Measurements from ENCODE around the gene SNRPD2.
A peak's percentile ranks its signal among the peaks of the same experiment; 100 is the strongest.
"Not testable (repeated sequence)": the region's sequence is repeated elsewhere in the genome, so short reads cannot be mapped to it uniquely, and the experiment has no call there.

Gene SNRPD2

DNA sequence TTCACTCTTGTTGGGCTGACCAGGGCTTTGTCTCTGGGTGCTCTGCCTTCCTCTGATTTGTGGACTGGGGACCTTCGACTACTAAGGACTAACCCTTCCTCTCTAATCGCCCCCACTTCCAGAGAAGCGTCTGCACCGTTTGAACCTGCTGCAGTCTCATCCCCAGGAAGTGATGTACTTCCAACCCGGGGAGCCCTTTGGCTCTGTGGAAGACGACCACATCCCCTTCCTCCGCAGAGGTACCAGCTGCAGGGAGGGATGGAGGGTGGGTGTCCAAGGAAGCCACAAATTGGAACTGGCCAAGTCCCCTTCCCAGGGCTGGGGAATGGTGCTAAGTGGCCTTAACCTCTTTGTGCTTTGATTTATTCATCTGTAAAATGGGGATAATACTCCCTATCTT, 9.9 kb upstream of the SNRPD2 start:
- no peak for DNase-seq

DNA sequence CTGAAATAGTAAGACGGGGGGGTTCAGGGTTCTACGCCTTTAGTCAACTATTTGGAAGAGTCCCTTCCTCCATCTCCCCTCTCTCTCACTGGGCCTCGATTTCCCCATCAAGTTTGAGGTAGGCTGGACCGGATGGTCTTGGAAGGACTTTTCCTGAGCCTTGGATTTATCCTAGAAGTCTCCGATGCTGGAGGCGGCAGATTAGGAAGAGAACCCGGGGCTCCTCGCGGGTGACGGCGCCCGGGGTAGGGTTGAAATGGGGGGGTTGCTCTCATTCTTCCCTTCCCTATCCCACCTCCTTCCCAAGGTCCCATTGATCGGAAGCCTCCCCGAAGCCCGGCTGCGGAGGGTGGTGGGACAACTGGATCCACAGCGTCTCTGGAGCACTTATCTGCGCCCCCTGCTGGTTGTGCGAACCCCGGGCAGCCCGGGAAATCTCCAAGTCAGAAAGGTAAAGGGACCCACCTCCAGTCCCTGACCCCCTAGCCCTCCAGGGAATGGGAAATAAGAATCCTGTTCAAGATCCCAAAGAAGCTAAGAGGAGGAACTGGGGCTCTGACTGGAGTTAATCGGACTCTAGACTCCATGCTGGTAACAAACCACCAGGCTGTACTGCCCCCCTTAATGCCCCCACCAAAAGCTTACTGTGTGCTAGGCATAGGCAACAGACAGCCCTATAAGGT, 1.5 kb upstream of the SNRPD2 start:
- DNase-seq = peak; percentile 64

DNA sequence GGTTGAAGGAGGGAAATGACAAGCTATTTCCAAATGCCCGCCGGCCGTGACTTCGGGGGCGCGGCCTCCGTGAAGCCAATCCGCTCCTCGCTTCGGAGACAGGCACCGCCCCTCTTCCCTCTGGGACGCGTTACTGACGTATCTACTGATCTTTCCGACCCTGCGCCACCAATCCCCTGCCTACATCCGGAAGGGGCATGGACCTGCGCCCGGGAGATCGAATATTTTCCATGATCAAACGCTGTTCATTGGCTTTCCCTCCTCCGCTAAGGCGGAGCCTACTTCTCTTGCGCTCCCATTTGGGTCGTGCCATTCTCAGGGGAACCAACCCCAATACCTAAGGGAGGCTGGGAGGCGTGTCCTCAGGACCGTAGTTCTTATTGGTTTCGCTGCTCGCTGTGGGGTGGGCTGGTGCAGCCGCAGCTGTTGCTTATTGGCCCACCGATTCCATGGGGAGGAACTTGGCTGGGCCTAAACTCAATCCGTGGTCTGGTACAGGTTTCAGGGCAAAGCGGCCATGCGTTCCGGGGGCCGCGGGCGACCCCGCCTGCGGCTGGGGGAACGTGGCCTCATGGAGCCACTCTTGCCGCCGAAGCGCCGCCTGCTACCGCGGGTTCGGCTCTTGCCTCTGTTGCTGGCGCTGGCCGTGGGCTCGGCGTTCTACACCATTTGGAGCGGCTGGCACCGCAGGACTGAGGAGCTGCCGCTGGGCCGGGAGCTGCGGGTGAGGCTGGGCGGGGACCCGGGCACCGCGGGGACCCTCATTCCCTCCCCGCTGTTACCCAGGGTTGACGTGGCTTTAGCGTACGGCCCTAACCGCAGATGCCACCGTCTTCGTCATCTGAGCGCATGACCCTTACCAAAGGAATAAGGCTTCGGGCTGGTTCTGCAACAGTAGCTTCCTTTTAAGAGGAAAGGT, 693 bp upstream of the SNRPD2 start, which contains the start of gene QPCTL:
Gene QPCTL, plus strand, starts transcription at position 480 of the 919 bp plus-strand sequence. Its CDS starts 38 bp downstream, at position 518.
- DNase-seq = peak; percentile 99

GRCh38 chr19:45687599-45687998, 4.2 kb downstream of the SNRPD2 start:
- DNase-seq = no peak

DNA sequence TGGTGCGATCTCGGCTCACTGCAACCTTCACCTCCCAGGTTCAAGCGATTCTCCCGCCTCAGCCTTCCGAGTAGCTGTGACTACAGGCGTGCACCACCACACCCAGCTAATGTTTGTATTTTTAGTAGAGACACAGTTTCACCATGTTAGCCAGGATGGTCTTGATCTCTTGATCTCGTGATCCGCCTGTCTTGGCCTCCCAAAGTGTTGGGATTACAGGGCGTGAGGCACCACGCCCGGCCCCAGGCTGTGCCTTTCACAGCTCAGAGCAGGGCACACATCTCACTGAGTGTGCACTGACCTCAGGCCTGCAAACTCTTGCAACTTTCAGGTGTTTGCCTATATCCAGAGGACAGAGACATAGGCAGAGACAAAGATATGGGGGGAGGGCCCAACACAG, 6.7 kb downstream of the SNRPD2 start:
- not testable (repeated sequence) for DNase-seq

DNA sequence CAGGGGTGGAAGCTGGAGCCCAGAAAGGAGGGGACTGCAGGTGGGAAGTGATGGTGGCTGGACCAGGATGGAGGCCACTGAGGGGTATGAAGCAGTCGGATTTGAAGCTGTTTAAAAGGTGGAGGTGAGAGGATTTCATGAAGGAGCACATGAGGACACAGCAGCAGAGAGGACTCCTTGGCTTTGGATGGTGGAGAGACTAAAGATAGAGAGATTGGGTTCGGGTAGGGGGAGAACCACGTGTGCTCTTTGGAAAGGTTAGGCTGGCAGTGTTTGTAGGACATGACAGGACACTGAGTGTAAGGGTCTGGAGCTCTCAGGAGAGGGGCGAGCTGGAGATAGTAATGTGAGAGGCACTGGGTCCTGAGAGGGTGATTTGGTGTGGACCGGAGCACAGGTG, 8.8 kb downstream of the SNRPD2 start:
- no peak for DNase-seq

- no peak for DNase-seq
Measured at GRCh38 chr19:45682117-45682516, 9.6 kb downstream of the SNRPD2 start.

- peak; percentile 62 for DNase-seq
Measured at GRCh38 chr19:45681391-45682015, 10.2 kb downstream of the SNRPD2 start.

GRCh38 chr19:45677351-45678230, 14.2 kb downstream of the SNRPD2 start:
- peak; percentile 84 for DNase-seq

- DNase-seq = no peak
Measured at GRCh38 chr19:45676851-45677263, 14.9 kb downstream of the SNRPD2 start.

GRCh38 chr19:45674946-45675345, 16.8 kb downstream of the SNRPD2 start:
- DNase-seq = no peak

GRCh38 chr19:45670670-45671453, 20.9 kb downstream of the SNRPD2 start:
- DNase-seq = peak; percentile 73

- no peak for DNase-seq
Measured at GRCh38 chr19:45668342-45668871, 23.3 kb downstream of the SNRPD2 start.

DNA sequence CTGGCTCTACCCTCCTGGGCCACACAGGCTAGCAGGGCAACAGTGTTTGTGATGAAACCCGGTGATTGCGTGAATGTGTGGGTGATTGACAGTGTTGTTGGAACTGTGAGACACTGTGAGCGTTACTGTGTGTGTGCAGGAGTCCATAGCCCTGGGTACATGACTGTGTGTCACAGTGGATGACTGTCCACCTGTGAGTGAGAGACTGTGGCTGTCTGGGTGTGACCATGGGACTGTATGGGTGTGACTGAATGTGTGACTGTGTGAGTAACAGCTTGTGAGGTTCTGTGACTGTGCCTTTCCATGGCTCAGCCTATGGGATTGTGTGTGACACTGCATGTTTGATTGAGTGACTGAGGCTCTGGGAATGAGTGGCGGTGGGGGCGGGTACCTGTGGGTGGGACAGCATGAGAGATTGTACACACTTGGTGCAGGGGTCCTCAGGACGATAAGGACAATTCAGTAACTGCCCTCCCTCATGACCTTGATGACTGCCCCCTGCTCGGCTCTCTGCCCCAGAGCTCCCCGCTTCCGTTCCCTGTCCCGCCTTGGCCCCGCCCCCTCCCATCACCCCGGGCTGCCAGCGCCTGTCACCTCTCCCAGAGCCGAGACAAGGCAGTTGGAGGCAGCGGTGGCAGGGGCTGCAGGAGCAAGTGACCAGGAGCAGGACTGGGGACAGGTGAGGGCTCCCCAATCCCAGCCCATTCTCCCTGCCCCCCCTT, 24.0 kb downstream of the SNRPD2 start, which contains the start of gene GIPR:
Gene GIPR, plus strand, starts transcription at position 602 of the 722 bp plus-strand sequence. CDS start 1,300 bp downstream, outside the sequence.
- peak; percentile 9 for DNase-seq

DNA sequence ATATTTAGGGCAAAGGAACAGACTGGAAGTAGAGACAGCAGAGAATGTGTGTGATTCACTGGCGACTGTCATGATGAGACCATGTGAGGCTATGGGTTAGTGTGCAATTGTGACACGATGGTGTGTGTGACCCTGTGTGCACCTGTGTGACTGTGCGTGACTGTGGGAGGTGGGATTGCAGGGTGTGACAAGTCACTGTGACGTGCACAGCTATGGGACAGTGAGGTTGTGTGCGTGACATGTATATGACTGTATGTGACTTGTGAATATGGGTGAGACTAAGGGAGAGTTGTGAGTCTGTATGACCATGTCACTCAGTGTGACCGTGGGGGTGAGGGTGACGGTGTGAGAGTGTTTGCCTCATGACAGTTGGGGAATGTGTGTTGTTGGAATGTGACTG, 27.2 kb downstream of the SNRPD2 start:
- no peak for DNase-seq

- no peak for DNase-seq
Measured at GRCh38 chr19:45663800-45664199, 28.0 kb downstream of the SNRPD2 start.

DNA sequence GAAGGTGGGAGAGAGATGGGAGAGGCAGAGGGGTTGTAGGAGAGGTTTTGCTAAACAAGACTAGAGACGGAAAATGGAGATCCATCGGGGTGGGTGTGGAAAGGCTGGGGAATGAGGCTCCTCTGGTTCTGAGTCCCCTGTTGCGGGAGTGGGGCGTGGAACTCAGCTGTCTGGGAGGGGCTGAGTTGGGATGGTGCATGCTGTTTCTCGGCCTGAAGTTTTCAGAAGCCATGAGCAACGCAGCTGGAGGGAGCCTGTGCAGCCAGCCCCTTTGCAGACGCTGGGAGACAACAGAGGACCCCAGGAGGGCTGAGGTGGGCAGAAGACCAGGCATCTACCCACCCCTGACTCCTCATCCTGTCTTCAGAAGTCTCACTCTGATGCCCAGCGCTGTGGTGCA, 31.1 kb downstream of the SNRPD2 start:
- no peak for DNase-seq

GRCh38 chr19:45659096-45659729, 32.5 kb downstream of the SNRPD2 start:
- no peak for DNase-seq

- no peak for DNase-seq
Measured at GRCh38 chr19:45657520-45658167, 34.1 kb downstream of the SNRPD2 start.

All from NCI-H1436 (cell line).